ENCODE measurements around the gene SLC39A12. TPM values are rescaled to one million over a fixed set of nuclear protein-coding genes. Genes with fewer than 3 reads are reported as not detected.

The SLC39A12 gene
- total RNA-seq, 1 experiment from 2014 or later: not detected

DNA sequence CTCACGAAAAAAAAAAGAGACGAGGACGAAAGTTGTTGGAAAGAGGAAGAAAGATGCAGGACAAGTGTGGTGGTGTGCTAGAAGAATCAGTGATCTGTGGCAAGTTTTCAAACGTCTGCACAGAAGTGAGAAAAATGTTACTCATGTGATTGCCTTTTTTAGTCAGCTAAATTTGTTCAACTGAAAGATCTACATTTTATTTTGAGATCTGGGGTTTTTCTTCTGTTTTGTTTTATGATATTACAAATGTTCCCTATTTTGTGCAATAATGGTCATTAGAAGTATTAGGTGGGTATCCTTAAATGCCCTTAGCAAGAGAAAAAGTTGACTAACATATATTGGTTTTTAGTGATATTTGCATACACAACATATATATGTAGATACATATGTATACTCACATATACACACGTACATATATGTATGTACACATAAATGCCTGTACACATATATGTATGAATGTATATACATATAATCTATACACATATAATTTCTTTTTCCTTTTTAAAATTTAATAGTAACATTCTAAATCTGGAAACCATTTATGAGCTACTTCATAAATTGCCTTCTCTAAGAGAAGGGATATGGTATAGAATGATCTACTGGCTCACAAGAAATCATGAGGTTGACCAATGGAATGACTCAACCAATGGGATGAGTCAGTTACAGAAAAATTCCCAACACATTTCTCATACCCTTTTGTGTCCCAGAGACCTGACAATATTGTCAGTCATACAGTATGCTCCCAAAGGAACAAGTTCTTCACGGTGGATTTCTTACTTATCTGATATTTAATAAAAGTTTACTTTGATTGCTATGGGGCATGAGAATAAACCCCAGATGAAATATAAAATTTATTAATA lies 38.4 kb downstream of the SLC39A12 start:
- Mint-ChIP-seq H3K4me1 (peaks cover 12% of the 10 kb centered on the region), H3K4me3 (no peak overlapping the region), H3K36me3 (no peaks in the 10 kb centered on the region), H3K27me3 (ENCODE audit: low read depth) (no peaks in the 10 kb centered on the region), H3K27ac (no peak overlapping the region), H3K9me3 (no peaks in the 10 kb centered on the region)
- ATAC-seq (no peak), DNase-seq (ENCODE audit: low spot score) (no peak)
- TF ChIP-seq, protein P1, sequence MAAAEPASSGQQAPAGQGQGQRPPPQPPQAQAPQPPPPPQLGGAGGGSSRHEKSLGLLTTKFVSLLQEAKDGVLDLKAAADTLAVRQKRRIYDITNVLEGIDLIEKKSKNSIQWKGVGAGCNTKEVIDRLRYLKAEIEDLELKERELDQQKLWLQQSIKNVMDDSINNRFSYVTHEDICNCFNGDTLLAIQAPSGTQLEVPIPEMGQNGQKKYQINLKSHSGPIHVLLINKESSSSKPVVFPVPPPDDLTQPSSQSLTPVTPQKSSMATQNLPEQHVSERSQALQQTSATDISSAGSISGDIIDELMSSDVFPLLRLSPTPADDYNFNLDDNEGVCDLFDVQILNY (CRISPR knock-in tag; IDR thresholded peaks at IDR 0.05): no peak
- no peak for TF ChIP-seq NFYB (CRISPR knock-in tag; conservative IDR thresholded peaks at IDR 0.05; ENCODE audit: low read depth)
- no peak for TF ChIP-seq ELF4 (CRISPR knock-in tag; IDR thresholded peaks at IDR 0.05; ENCODE audit: low read depth)
- TF ChIP-seq GTF2I (CRISPR knock-in tag; conservative IDR thresholded peaks at IDR 0.05): no peak
- TF ChIP-seq NR3C1 (CRISPR knock-in tag; conservative IDR thresholded peaks at IDR 0.05; ENCODE audit: low read depth): no peak
- no peak for TF ChIP-seq CREM (CRISPR knock-in tag; IDR thresholded peaks at IDR 0.05)
- TF ChIP-seq, protein P2, sequence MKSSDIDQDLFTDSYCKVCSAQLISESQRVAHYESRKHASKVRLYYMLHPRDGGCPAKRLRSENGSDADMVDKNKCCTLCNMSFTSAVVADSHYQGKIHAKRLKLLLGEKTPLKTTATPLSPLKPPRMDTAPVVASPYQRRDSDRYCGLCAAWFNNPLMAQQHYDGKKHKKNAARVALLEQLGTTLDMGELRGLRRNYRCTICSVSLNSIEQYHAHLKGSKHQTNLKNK (CRISPR knock-in tag; IDR thresholded peaks at IDR 0.05): no peak
- TF ChIP-seq ZNF219 (CRISPR knock-in tag; IDR thresholded peaks at IDR 0.05; ENCODE audit: borderline replicate concordance): no peak
- no peak for TF ChIP-seq ZSCAN18 (CRISPR knock-in tag; IDR thresholded peaks at IDR 0.05)
- TF ChIP-seq, protein P3, sequence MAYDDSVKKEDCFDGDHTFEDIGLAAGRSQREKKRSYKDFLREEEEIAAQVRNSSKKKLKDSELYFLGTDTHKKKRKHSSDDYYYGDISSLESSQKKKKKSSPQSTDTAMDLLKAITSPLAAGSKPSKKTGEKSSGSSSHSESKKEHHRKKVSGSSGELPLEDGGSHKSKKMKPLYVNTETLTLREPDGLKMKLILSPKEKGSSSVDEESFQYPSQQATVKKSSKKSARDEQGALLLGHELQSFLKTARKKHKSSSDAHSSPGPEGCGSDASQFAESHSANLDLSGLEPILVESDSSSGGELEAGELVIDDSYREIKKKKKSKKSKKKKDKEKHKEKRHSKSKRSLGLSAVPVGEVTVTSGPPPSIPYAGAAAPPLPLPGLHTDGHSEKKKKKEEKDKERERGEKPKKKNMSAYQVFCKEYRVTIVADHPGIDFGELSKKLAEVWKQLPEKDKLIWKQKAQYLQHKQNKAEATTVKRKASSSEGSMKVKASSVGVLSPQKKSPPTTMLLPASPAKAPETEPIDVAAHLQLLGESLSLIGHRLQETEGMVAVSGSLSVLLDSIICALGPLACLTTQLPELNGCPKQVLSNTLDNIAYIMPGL (CRISPR knock-in tag; IDR thresholded peaks at IDR 0.05): no peak
- TF ChIP-seq CBFB (CRISPR knock-in tag; IDR thresholded peaks at IDR 0.05; ENCODE audit: low read depth): no peak
- TF ChIP-seq OVOL2 (CRISPR knock-in tag; IDR thresholded peaks at IDR 0.05; ENCODE audit: borderline replicate concordance): no peak
- no peak for TF ChIP-seq ATF6 (CRISPR knock-in tag; IDR thresholded peaks at IDR 0.05)
- TF ChIP-seq TCF7 (CRISPR knock-in tag; IDR thresholded peaks at IDR 0.05; ENCODE audit: low read depth): no peak
- TF ChIP-seq ZNF671 (CRISPR knock-in tag; IDR thresholded peaks at IDR 0.05): no peak
- TF ChIP-seq ZNF423 (CRISPR knock-in tag; IDR thresholded peaks at IDR 0.05): no peak
- TF ChIP-seq NFATC4 (CRISPR knock-in tag; IDR thresholded peaks at IDR 0.05): no peak
- POLR2A ChIA-PET: no interaction called here
- CTCF ChIA-PET: no interaction called here

DNA sequence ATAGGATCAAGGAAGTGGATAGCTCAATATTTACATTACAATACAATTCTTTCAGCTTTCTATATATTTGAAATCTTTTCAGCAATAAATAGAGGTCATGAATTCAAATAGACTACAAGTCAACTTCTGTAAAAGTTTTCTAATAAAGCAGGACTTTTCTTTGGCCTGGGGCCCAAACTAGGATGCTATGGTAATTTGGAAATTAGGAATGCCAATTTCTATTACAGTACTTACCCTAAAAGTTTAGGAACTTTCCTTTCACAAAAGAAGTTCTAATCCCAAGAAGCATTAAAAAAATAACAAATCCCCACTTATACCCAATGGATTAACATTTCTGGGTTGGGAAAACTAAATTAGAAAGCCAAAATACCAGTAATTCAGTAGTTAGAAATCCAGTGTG lies 40.5 kb downstream of the SLC39A12 start:
- ChIA-PET POLR2A (no interaction called here), CTCF (no interaction called here)
- TF ChIP-seq, protein P4, sequence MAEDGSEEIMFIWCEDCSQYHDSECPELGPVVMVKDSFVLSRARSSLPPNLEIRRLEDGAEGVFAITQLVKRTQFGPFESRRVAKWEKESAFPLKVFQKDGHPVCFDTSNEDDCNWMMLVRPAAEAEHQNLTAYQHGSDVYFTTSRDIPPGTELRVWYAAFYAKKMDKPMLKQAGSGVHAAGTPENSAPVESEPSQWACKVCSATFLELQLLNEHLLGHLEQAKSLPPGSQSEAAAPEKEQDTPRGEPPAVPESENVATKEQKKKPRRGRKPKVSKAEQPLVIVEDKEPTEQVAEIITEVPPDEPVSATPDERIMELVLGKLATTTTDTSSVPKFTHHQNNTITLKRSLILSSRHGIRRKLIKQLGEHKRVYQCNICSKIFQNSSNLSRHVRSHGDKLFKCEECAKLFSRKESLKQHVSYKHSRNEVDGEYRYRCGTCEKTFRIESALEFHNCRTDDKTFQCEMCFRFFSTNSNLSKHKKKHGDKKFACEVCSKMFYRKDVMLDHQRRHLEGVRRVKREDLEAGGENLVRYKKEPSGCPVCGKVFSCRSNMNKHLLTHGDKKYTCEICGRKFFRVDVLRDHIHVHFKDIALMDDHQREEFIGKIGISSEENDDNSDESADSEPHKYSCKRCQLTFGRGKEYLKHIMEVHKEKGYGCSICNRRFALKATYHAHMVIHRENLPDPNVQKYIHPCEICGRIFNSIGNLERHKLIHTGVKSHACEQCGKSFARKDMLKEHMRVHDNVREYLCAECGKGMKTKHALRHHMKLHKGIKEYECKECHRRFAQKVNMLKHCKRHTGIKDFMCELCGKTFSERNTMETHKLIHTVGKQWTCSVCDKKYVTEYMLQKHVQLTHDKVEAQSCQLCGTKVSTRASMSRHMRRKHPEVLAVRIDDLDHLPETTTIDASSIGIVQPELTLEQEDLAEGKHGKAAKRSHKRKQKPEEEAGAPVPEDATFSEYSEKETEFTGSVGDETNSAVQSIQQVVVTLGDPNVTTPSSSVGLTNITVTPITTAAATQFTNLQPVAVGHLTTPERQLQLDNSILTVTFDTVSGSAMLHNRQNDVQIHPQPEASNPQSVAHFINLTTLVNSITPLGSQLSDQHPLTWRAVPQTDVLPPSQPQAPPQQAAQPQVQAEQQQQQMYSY (CRISPR knock-in tag; IDR thresholded peaks at IDR 0.05): no peak
- TF ChIP-seq SMAD3 (CRISPR knock-in tag; IDR thresholded peaks at IDR 0.05; ENCODE audit: borderline replicate concordance) (no peak), KAT7 (CRISPR knock-in tag; IDR thresholded peaks at IDR 0.05; ENCODE audit: borderline replicate concordance) (no peak), FOXK1 (CRISPR knock-in tag; IDR thresholded peaks at IDR 0.05) (no peak)
- TF ChIP-seq, protein P5, sequence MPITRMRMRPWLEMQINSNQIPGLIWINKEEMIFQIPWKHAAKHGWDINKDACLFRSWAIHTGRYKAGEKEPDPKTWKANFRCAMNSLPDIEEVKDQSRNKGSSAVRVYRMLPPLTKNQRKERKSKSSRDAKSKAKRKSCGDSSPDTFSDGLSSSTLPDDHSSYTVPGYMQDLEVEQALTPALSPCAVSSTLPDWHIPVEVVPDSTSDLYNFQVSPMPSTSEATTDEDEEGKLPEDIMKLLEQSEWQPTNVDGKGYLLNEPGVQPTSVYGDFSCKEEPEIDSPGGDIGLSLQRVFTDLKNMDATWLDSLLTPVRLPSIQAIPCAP (CRISPR knock-in tag; IDR thresholded peaks at IDR 0.05): no peak
- TF ChIP-seq, protein P6, sequence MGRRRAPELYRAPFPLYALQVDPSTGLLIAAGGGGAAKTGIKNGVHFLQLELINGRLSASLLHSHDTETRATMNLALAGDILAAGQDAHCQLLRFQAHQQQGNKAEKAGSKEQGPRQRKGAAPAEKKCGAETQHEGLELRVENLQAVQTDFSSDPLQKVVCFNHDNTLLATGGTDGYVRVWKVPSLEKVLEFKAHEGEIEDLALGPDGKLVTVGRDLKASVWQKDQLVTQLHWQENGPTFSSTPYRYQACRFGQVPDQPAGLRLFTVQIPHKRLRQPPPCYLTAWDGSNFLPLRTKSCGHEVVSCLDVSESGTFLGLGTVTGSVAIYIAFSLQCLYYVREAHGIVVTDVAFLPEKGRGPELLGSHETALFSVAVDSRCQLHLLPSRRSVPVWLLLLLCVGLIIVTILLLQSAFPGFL (CRISPR knock-in tag; IDR thresholded peaks at IDR 0.05; ENCODE audit: borderline replicate concordance): no peak
- no peak for DNase-seq (ENCODE audit: low spot score)
- H3K27me3 Mint-ChIP-seq (ENCODE audit: low read depth): no peaks in the 10 kb centered on the region
- H3K27ac Mint-ChIP-seq: no peak overlapping the region
- no peaks in the 10 kb centered on the region for H3K36me3 Mint-ChIP-seq
- H3K9me3 Mint-ChIP-seq: no peaks in the 10 kb centered on the region
- H3K4me3 Mint-ChIP-seq: no peak overlapping the region
- ATAC-seq: no peak
- H3K4me1 Mint-ChIP-seq: peaks cover 12% of the 10 kb centered on the region
